Neural cell (in vitro differentiated cells): ENCODE results near the gene KCNQ5.

Source experiments
- CTCF ChIP-seq: fragments of 450-650 bp; IDR thresholded peaks from 2 replicates; pipeline ENCODE4 v1.5.1; 2014; ENCODE audit warnings: antibody characterized with exemption, mild to moderate bottlenecking, moderate library complexity; ENCODE audit not compliant: poor library complexity, severe bottlenecking
- EP300 ChIP-seq: fragments of 450-650 bp; conservative IDR thresholded peaks from 2 replicates; pipeline ENCODE4 v1.6.1; 2014; ENCODE audit warnings: antibody characterized with exemption, mild to moderate bottlenecking, moderate library complexity; ENCODE audit not compliant: poor library complexity, severe bottlenecking
- EZH2 ChIP-seq: fragments of 200-600, 300-800 bp; shearing (Covaris generic), sonication (generic); IDR thresholded peaks from 2 replicates; pipeline ENCODE4 v1.6.1; 2014; ENCODE audit warnings: antibody characterized with exemption, low read length, borderline replicate concordance, mild to moderate bottlenecking; ENCODE audit not compliant: insufficient read depth, poor library complexity, severe bottlenecking
- POLR2AphosphoS5 ChIP-seq: IDR thresholded peaks from 2 replicates; pipeline ENCODE4 v1.6.1; 2012
- RAD21 ChIP-seq: fragments of 450-650 bp; conservative IDR thresholded peaks from 2 replicates; pipeline ENCODE4 v1.6.1; 2014; ENCODE audit warnings: antibody characterized with exemption, mild to moderate bottlenecking, moderate library complexity
- REST ChIP-seq: IDR thresholded peaks from 2 replicates; pipeline ENCODE4 v1.6.1; 2012; ENCODE audit warnings: borderline replicate concordance

GRCh38 chr6:73017476-73017875 is 395.6 kb downstream of the KCNQ5 start:
- no peak for TF ChIP-seq EP300
- no peak for TF ChIP-seq CTCF
- no peak for TF ChIP-seq POLR2AphosphoS5
- TF ChIP-seq RAD21: no peak
- no peak for TF ChIP-seq EZH2
- no peak for TF ChIP-seq REST
